SHP77 (cell line): ENCODE data around the gene KCNJ2.

Experiments
- DNase-seq, 2 experiments: peaks; one replicate each; lab custom pipeline; 2025; lab: John Stamatoyannopoulos, UW

KCNJ2 gene

GRCh38 chr17:70205401-70205800 is 36.1 kb downstream of the KCNJ2 start:
- DNase-seq: no peak

- DNase-seq: no peak
These were observed 37.2 kb downstream of the KCNJ2 start for GRCh38 chr17:70206361-70207010.

GRCh38 chr17:70207184-70207583 is 37.9 kb downstream of the KCNJ2 start:
- no peak for DNase-seq

- DNase-seq: no peak
These were observed 38.9 kb downstream of the KCNJ2 start for GRCh38 chr17:70208080-70208794.

DNA sequence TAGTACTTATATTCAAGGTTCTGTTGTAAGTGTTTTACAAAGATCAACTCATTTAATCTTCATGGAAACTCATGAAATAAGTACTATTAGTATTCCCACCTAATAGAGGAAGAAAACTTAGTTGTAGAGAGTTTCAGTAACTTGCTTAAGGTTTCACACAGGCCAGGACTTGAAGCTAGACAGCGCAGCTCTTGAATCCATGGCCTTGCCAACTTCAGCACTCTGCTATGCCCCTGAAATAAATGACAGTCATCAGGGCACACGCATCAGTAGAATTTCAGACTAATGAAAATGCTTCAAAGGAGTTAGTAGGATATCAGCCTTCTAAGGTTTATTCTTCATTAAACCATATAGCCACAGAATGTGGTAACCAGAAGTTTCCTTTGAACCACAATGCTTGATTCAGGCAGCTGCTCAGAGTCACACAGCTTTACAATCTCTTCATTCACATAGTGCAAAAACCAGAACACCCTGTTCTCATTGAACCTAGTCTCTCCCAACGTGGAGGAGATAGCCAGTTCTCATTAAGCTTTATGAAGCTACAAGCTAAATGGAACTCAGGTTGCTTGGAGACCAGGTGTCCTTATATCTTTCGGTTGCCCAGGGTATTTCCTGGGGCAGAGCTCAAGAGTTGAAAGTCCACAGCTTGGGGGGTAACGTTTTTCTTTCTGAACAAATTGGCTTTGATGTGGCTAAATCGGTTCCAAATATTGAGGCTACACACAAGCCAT is 39.7 kb downstream of the KCNJ2 start:
- DNase-seq: no peak

- DNase-seq: no peak
These were observed 46.3 kb downstream of the KCNJ2 start for GRCh38 chr17:70215656-70216055.

GRCh38 chr17:70217571-70217970 is 48.2 kb downstream of the KCNJ2 start:
- DNase-seq: no peak

- no peak for DNase-seq
These were observed 55.9 kb downstream of the KCNJ2 start for GRCh38 chr17:70225276-70225675.
